ENCODE results near the gene SP7.
"Not testable (repeated sequence)": the region's sequence is repeated elsewhere in the genome, so short reads cannot be mapped to it uniquely, and the experiment has no call there.

The SP7 gene

GRCh38 chr12:53308276-53308675 is 27.9 kb downstream of the SP7 start:
- FAIRE-seq, result no peak

- no peak for FAIRE-seq
These were observed 29.3 kb downstream of the SP7 start for GRCh38 chr12:53306826-53307225.

- no peak for FAIRE-seq
These were observed 33.3 kb downstream of the SP7 start for GRCh38 chr12:53302903-53303302.

GRCh38 chr12:53300187-53300586 is 36.0 kb downstream of the SP7 start:
- no peak for FAIRE-seq

GRCh38 chr12:53299454-53300180 is 36.5 kb downstream of the SP7 start, which contains the start of gene MYG1:
TSS of gene MYG1 (plus strand) at chr12:53299695. CDS start at chr12:53299738, 43 bp downstream.
- peak; percentile 50 for FAIRE-seq

- FAIRE-seq, result no peak
These were observed 37.1 kb downstream of the SP7 start for GRCh38 chr12:53299101-53299453.

DNA sequence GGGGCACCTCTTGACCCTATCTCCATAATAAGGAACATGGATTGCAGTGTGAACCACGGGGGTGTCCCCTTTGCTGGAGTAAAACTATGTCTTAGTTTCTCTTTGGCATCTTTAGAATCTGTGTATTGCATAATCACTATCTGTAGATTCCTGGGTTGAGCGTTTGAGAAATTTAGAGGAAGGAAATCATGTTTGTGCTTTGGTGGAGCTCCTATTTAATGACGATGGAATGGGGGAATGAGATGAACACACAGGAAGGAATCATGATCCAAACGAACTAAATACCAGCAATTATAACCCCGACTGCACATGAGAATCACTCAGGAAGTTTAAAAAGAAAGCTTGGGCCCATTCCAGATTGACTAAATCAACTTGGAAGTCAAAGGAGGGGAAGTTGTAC is 38.0 kb downstream of the SP7 start:
- FAIRE-seq, result no peak

GRCh38 chr12:53297106-53297505 is 39.0 kb downstream of the SP7 start:
- FAIRE-seq, result not testable (repeated sequence)

DNA sequence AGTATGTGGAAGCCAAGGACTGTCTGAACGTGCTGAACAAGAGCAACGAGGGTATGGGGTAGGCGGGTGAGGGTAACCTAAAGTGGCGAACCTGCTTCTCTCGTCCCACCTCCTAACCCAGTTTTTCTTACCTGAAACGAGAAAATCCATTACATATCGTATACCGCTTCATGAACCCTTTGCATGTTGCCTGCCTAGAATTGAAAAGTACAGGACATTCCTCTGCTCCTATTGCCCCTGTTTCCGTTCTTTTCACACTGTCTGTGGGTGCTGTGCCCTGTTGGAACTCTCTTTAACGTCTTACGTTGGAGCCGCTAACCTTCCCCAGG is 40.3 kb downstream of the SP7 start:
- FAIRE-seq, result no peak

- FAIRE-seq, result peak; percentile 89
These were observed 40.9 kb downstream of the SP7 start, which contains the start of gene PFDN5 for GRCh38 chr12:53295070-53295890. TSS of gene PFDN5 (plus strand) at chr12:53295542. CDS start at chr12:53295568, 26 bp downstream.

- FAIRE-seq, result no peak
These were observed 43.7 kb downstream of the SP7 start for GRCh38 chr12:53292426-53292825.

DNA sequence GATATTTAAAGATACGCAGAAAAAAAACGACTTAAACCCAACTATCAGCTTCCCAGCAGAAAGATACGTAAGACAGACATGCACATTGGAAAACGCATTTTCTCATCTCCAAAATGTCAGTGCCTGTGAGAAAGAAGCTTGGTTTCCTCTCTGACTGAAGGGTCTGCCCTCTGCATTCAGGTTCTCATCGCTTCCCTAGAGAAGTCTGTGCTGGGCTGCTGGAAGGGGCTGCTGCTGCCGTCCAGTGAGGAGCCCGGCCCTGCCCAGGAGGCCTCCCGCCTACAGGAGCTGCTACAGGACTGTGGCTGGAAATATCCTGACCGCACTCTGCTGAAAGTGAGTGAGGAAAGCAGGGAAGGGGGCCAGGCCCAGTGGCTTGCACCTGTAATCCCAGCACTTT is 45.5 kb downstream of the SP7 start:
- FAIRE-seq, result no peak

DNA sequence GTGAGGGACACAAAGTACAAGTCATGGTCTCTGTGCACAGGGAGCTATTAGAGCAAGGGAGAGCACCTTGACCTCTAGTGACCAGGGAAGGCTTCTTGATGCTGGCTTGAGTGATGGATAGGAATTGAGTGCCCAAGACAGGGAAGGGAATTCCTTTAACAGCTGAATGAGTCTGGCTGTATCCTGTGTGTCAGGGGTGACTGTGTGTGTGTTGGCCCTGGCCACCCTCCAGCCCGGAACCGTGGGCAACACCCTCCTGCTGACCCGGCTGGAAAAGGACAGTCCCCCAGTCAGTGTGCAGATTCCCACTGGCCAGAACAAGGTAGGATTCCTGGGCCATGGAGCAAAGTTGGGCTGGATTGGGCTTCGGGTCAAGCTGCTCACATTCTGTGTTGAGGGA is 46.3 kb downstream of the SP7 start:
- no peak for FAIRE-seq

DNA sequence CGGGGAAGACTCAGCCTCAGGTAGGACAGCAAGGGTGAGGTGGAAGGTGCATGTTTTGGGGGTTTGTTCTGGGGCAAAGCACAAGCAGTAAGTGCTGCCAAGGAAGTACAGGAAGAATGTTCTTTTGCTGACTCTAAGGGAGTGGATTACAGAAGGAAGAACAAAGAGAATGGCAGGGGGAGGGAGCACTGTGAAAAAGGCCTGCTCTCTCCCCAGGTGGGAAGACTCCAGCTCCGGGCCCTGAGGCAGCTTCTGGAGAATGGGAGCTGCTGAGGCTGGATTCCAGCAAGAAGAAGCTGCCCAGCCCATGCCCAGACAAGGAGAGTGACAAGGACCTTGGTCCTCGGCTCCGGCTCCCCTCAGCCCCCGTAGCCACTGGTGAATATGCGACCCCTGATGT is 47.8 kb downstream of the SP7 start:
- no peak for FAIRE-seq

DNA sequence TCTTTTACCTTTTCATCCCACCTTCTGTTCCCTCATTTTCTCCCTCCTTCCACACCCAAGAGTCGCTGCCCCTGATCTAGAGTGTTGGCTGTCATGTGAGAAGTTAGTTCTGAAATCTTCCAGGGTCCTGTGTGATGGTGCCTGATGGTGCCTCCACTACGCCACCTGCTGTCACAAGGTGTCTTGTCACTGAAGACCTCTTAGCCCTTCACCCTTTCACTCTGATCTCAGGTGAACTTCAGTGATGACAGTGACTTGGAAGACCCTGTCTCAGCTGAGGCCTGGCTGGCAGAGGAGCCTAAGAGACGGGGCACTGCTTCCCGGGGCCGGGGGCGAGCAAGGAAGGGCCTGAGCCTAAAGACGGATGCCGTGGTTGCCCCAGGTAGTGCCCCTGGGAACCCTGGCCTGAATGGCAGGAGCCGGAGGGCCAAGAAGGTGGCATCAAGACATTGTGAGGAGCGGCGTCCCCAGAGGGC is 48.4 kb downstream of the SP7 start:
- FAIRE-seq, result peak; percentile 64

DNA sequence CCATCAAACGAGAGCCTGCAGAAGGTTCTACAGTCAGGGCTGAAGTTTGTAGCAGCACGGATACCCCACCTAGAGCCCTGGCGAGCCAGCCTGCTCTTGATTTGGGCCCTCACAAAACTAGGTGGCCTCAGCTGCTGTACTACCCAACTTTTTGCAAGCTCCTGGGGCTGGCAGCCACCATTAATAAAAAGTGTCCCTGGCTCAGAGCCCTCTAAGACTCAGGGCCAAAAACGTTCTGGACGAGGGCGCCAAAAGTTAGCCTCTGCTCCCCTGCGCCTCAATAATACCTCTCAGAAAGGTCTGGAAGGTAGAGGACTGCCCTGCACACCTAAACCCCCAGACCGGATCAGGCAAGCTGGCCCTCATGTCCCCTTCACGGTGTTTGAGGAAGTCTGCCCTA is 49.7 kb downstream of the SP7 start:
- FAIRE-seq, result no peak

DNA sequence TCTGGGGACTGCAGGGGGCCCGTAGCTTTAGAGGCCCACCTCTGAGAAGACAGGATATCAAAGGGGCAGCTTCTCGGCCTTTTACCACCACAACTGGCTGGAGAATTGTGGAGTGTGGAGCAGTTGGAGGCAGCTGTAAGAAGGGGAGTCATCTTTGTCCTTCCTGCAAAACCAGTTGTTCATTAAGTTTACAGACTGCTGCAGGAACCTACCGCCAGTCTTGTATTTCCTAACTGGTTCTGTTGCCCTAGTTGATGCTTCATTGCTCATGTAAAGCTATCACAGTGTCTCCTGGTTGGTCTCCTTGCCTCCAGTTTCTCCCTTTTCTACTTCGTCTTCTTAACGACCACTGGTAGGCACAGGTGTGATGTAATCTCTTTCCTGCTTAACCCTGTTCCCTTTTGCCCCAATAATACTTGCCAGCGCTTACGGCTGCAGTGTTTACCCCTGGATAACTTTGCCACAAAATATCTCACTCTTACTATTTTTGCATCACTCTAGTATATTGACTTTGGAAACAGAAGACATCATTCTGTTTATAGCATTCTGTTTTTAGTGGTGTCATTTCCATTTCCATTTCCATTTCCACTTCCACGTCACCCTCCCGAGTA is 56.2 kb downstream of the SP7 start:
- no peak for FAIRE-seq

GRCh38 chr12:53279283-53279869 is 56.8 kb downstream of the SP7 start:
- FAIRE-seq, result no peak

GRCh38 chr12:53277981-53278380 is 58.2 kb downstream of the SP7 start:
- no peak for FAIRE-seq

Data from G401.6 (cell line).